Measurements from ENCODE around the gene DNAJB13. TPM values are rescaled to one million over a fixed set of nuclear protein-coding genes. Genes with fewer than 3 reads are reported as not detected.
A peak's percentile ranks its signal among the peaks of the same experiment; 100 is the strongest.

Gene DNAJB13
- total and polyA plus RNA-seq, 10 of the 15 experiments (the other 5 are each of a cell fraction or from before 2014, with no cell fraction given) = 0.07 to 0.76 (median 0.15) TPM; not detected in 7

GRCh38 chr11:73998846-73999575 lies 48.2 kb downstream of the DNAJB13 start (continued):
- TF ChIP-seq CREM (IDR thresholded peaks at IDR 0.05; ENCODE audit: low read depth) = peak; percentile 3; the same call in 1 of the 2 replicates

- H2AFZ ChIP-seq (ENCODE audit: control insufficient read depth, low read depth, low read length) = no peak overlapping the region
- in situ Hi-C loops (cut with MboI) (no loop called here), intact Hi-C loops (cut with micrococcal nuclease; ENCODE audit: unreplicated experiment) (loop anchor here (10.0 kb wide), 1 partner anchor 1815 kb away; the partner anchor contains the start of gene UVRAG)
- FAIRE-seq = no peak
- TF ChIP-seq TCF3 (IDR thresholded peaks at IDR 0.05; ENCODE audit: borderline replicate concordance, insufficient read depth, low read depth, low read length) (0 out of 2 replicates have a peak, but pooled peaks have one; percentile 51), PAX5 (IDR thresholded peaks at IDR 0.05; ENCODE audit: borderline replicate concordance, low read depth, low read length) (peak; percentile 19; the same call in 1 of the 2 replicates), EGR1 (IDR thresholded peaks at IDR 0.05; ENCODE audit: borderline replicate concordance in 1 of 2, low read depth in 2 of 2, low read length in 2 of 2) (no peak), TCF12 (IDR thresholded peaks at IDR 0.05; ENCODE audit: low read depth, low read length) (peak; percentile 51; the same call in 1 of the 2 replicates), CREM (IDR thresholded peaks at IDR 0.05; ENCODE audit: low read depth) (0 out of 2 replicates have a peak, but pooled peaks have one; percentile 0)
- TF ChIP-seq, protein P1, sequence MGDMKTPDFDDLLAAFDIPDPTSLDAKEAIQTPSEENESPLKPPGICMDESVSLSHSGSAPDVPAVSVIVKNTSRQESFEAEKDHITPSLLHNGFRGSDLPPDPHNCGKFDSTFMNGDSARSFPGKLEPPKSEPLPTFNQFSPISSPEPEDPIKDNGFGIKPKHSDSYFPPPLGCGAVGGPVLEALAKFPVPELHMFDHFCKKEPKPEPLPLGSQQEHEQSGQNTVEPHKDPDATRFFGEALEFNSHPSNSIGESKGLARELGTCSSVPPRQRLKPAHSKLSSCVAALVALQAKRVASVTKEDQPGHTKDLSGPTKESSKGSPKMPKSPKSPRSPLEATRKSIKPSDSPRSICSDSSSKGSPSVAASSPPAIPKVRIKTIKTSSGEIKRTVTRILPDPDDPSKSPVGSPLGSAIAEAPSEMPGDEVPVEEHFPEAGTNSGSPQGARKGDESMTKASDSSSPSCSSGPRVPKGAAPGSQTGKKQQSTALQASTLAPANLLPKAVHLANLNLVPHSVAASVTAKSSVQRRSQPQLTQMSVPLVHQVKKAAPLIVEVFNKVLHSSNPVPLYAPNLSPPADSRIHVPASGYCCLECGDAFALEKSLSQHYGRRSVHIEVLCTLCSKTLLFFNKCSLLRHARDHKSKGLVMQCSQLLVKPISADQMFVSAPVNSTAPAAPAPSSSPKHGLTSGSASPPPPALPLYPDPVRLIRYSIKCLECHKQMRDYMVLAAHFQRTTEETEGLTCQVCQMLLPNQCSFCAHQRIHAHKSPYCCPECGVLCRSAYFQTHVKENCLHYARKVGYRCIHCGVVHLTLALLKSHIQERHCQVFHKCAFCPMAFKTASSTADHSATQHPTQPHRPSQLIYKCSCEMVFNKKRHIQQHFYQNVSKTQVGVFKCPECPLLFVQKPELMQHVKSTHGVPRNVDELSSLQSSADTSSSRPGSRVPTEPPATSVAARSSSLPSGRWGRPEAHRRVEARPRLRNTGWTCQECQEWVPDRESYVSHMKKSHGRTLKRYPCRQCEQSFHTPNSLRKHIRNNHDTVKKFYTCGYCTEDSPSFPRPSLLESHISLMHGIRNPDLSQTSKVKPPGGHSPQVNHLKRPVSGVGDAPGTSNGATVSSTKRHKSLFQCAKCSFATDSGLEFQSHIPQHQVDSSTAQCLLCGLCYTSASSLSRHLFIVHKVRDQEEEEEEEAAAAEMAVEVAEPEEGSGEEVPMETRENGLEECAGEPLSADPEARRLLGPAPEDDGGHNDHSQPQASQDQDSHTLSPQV (IDR thresholded peaks at IDR 0.05) = no peak
- H3K79me2 ChIP-seq (ENCODE audit: control insufficient read depth, insufficient read depth, low read length) = no peaks in the 10 kb centered on the region
- no peak for ATAC-seq
- POLR2A ChIA-PET = no interaction called here
- no peak overlapping the region for H3K4me3 ChIP-seq
- WGBS (ENCODE audit: insufficient coverage, insufficient replicate concordance, low lambda C conversion rate, missing lambda C conversion rate) = 56% methylated on average over 8 of the region's 8 CpGs
- H3K4me1 ChIP-seq (ENCODE audit: control insufficient read depth, insufficient read depth, low read length) = peaks cover 36% of the 10 kb centered on the region
- CTCF ChIA-PET = interaction anchor here (0.9 to 2.5 kb wide), 2 partner anchors 20 to 21 kb away, joined by 4 to 5 read pairs; no protein-coding TSS in a partner anchor
- no peak overlapping the region for H3K4me2 ChIP-seq (ENCODE audit: control insufficient read depth, insufficient read depth)
- RAD21 ChIA-PET (ENCODE audit: unreplicated experiment) = interaction anchor here (1.6 kb wide), 1 partner anchor 20 kb away, joined by 4 read pairs; no protein-coding TSS in a partner anchor
- no peak overlapping the region for H3K27ac ChIP-seq (ENCODE audit: control insufficient read depth, insufficient read depth)
- H3K9ac ChIP-seq (ENCODE audit: control insufficient read depth, insufficient read depth, low read length) = no peak overlapping the region
- SMC1A ChIA-PET (ENCODE audit: uncharacterized antibody, unreplicated experiment) = interaction anchor here (1.6 kb wide), 1 partner anchor 19 kb away, joined by 4 read pairs; no protein-coding TSS in a partner anchor
- no peaks in the 10 kb centered on the region for H4K20me1 ChIP-seq (ENCODE audit: control insufficient read depth, insufficient read depth)
- H3K27me3 ChIP-seq (replicated peaks in 1 of 2; ENCODE audit: control insufficient read depth in 2 of 2, insufficient read depth in 2 of 2, low read length in 1 of 2) = no peaks in the 10 kb centered on the region
- no peaks in the 10 kb centered on the region; a peak in 1 of 4 replicates for H3K36me3 ChIP-seq (ENCODE audit: control insufficient read depth in 2 of 2, insufficient read depth in 2 of 2, low read length in 1 of 2)
- no peak for DNase-seq (ENCODE audit: low read depth, low spot score)
- H3K9me3 ChIP-seq (replicated peaks; ENCODE audit: control insufficient read depth, insufficient read depth, low read length) = no peaks in the 10 kb centered on the region
- BruUV-seq (replicated peaks) = no TSS peak
These were observed 48.9 kb downstream of the DNAJB13 start for GRCh38 chr11:73999581-74000306.

Data from GM12878 (cell line).